Endothelial cell of umbilical vein (primary cell): ENCODE data around the gene ASGR1. TPM values are rescaled to one million over a fixed set of nuclear protein-coding genes. Genes with fewer than 3 reads are reported as not detected.

ENCODE experiments used
- BruUV-seq: library from RNA; stranded (reverse); fragments of 400-500 nt; replicated peaks from 2 replicates; lab custom pipeline; 2021; lab: Mats Ljungman, UMichigan
- CTCF ChIA-PET: fragments of 300-600, 350-600 bp; sonication (Branson Sonifier 250); formaldehyde crosslinking; loops from one replicate; lab custom pipeline; 2021; ENCODE audit warnings: antibody characterized with exemption, inconsistent platforms; lab: Charles Lee
- POLR2A ChIA-PET: fragments of 300-600, 350-600 bp; sonication (Branson Sonifier 250); formaldehyde crosslinking; loops from one replicate; lab custom pipeline; 2021; ENCODE audit warnings: antibody characterized with exemption, inconsistent platforms; lab: Charles Lee
- DNase-seq: peaks from one replicate; pipeline ENCODE4 v3.0.0-alpha.2; 2011; ENCODE audit warnings: low read depth, low spot score
- FAIRE-seq: peaks from 2 replicates; lab custom pipeline; 2011; peaks lifted over from hg19 to GRCh38; lab: Jason Lieb, UNC
- H2AFZ ChIP-seq: 2 replicates; pipeline ENCODE4 v1.6.0; 2012; ENCODE audit warnings: low read depth, low read length, control low read depth, inconsistent platforms
- H3K27ac ChIP-seq: 2 replicates; pipeline ENCODE4 v1.5.1; 2011; ENCODE audit warnings: low read depth, mild to moderate bottlenecking, control low read depth, low read length, moderate library complexity; ENCODE audit not compliant: insufficient read depth
- H3K27me3 ChIP-seq, 2 experiments: 2 replicates each; pipeline versions ENCODE4 v1.6.0 to v1.6.1; 2011; ENCODE audit warnings: low read length in 2 of 2, mixed read lengths in 1 of 2; ENCODE audit not compliant: control insufficient read depth in 2 of 2, insufficient read depth in 2 of 2
- H3K36me3 ChIP-seq, 2 experiments: 2 replicates in 1 of 2; 3 replicates in 1 of 2; pipeline ENCODE4 v1.5.1; 2011; ENCODE audit warnings: low read length in 2 of 2, mild to moderate bottlenecking in 1 of 2, moderate library complexity in 1 of 2; ENCODE audit not compliant: control insufficient read depth in 2 of 2, insufficient read depth in 2 of 2; ENCODE audit errors: extremely low read depth in 1 of 2
- H3K4me1 ChIP-seq: 3 replicates; pipeline ENCODE4 v1.5.1; 2011; ENCODE audit warnings: mild to moderate bottlenecking, low read length; ENCODE audit not compliant: control insufficient read depth, insufficient read depth; ENCODE audit errors: extremely low read depth
- H3K4me2 ChIP-seq: 2 replicates; pipeline ENCODE4 v1.6.1; 2011; ENCODE audit warnings: low read length, control low read depth, mixed read lengths; ENCODE audit not compliant: insufficient read depth
- H3K4me3 ChIP-seq, 3 experiments: fragments of 200-600 bp in 1 of 3; sonication (generic), shearing (Covaris generic) in 1 of 3; replicated peaks in 1 of 3; 2 replicates each; pipeline ENCODE4 v1.5.1; 2011 to 2016; ENCODE audit warnings: control low read depth in 3 of 3, low read length in 3 of 3, mild to moderate bottlenecking in 2 of 3, inconsistent platforms in 1 of 3, low read depth in 1 of 3, moderate library complexity in 1 of 3; ENCODE audit not compliant: insufficient read depth in 1 of 3
- H3K79me2 ChIP-seq: 2 replicates; pipeline ENCODE4 v1.6.0; 2012; ENCODE audit warnings: low read length, inconsistent platforms; ENCODE audit not compliant: control insufficient read depth, insufficient read depth
- H3K9ac ChIP-seq: replicated peaks from 2 replicates; pipeline ENCODE3; 2011; ENCODE audit warnings: low read length, control low read depth; ENCODE audit not compliant: insufficient read depth; ENCODE audit errors: extremely low read depth
- H3K9me1 ChIP-seq: replicated peaks from 3 replicates; pipeline ENCODE4 v1.6.0; 2011; ENCODE audit warnings: mild to moderate bottlenecking, low read length; ENCODE audit not compliant: control insufficient read depth, insufficient read depth; ENCODE audit errors: extremely low read depth
- H3K9me3 ChIP-seq: replicated peaks from 2 replicates; pipeline ENCODE4 v1.5.1; 2012; ENCODE audit warnings: low read length, inconsistent platforms; ENCODE audit not compliant: control insufficient read depth, insufficient read depth
- H4K20me1 ChIP-seq: replicated peaks from 2 replicates; pipeline ENCODE3; 2011; ENCODE audit warnings: mild to moderate bottlenecking, low read length; ENCODE audit not compliant: control insufficient read depth, insufficient read depth; ENCODE audit errors: extremely low read depth
- EZH2 ChIP-seq: IDR thresholded peaks from 2 replicates; pipeline ENCODE4 v1.6.1; 2012; ENCODE audit warnings: borderline replicate concordance, low read depth, mild to moderate bottlenecking, moderate library complexity, low read length, inconsistent platforms; ENCODE audit not compliant: severe bottlenecking
- FOS ChIP-seq: IDR thresholded peaks from 2 replicates; pipeline ENCODE4 v1.6.1; 2011; ENCODE audit warnings: mild to moderate bottlenecking, low read length, moderate library complexity, borderline replicate concordance; ENCODE audit not compliant: insufficient read depth
- GATA2 ChIP-seq: IDR thresholded peaks from 2 replicates; pipeline ENCODE4 v1.7.0; 2011; ENCODE audit warnings: low read depth, mild to moderate bottlenecking, moderate library complexity, mixed read lengths, low read length; ENCODE audit not compliant: insufficient read length, insufficient read depth
- JUN ChIP-seq: IDR thresholded peaks from 2 replicates; pipeline ENCODE4 v1.6.1; 2011; ENCODE audit warnings: borderline replicate concordance, low read depth; ENCODE audit not compliant: insufficient read length, insufficient read depth
- MYC ChIP-seq: IDR thresholded peaks from one replicate; pipeline ENCODE4 v1.6.1; 2011; ENCODE audit warnings: mild to moderate bottlenecking, low read depth, low read length
- POLR2A ChIP-seq: IDR thresholded peaks from 2 replicates; pipeline ENCODE4 v1.6.1; 2012; ENCODE audit warnings: low read depth, mild to moderate bottlenecking, control low read depth, low read length
- POLR2AphosphoS5 ChIP-seq: IDR thresholded peaks from 2 replicates; pipeline ENCODE4 v1.6.1; 2012; ENCODE audit warnings: low read depth, mild to moderate bottlenecking, control low read depth, low read length, moderate library complexity; ENCODE audit not compliant: insufficient read depth
- dilution Hi-C: fragments of 300-500 bp; cut with MboI; formaldehyde crosslinking; loops from one replicate; pipeline ENCODE4 v1.15.0; 2019; ENCODE audit warnings: low sequenced_read_pairs; ENCODE audit not compliant: extremely low pct_ligation_motif_present
- intact Hi-C: fragments of 100-400 bp; cut with micrococcal nuclease; formaldehyde crosslinking; loops from one replicate; pipeline ENCODE4 v1.10.0; 2022
- polyA plus RNA-seq, 4 experiments: library from polyadenylated mRNA; depleted of rRNA in 3 of 4; stranded (reverse) in 3 of 4; unstranded in 1 of 4; fragments of >200 nt; gene quantifications; 2 replicates each; pipeline versions ENCODE4 v1.2.1 to v1.2.3, GENCODE V29; 2011 to 2012; ENCODE audit warnings: missing spikeins in 1 of 4
- total RNA-seq: library from RNA; stranded (reverse); gene quantifications from 2 replicates; pipeline ENCODE4 v1.2.3, GENCODE V29; 2021
- TF ChIP-seq, protein P1 (sequence below): IDR thresholded peaks from 2 replicates; pipeline ENCODE4 v1.6.1; 2011; ENCODE audit not compliant: insufficient read depth, insufficient read length
- TF ChIP-seq, protein P2 (sequence below), 2 donors: IDR thresholded peaks; 1 replicate in 1 of 2; 2 replicates in 1 of 2; pipeline ENCODE4 v1.5.1; 2011; ENCODE audit warnings: low read length in 2 of 2, mild to moderate bottlenecking in 2 of 2, moderate library complexity in 2 of 2, control low read depth in 1 of 2, inconsistent platforms in 1 of 2, low read depth in 1 of 2; ENCODE audit not compliant: insufficient read depth in 1 of 2; ENCODE audit errors: extremely low read depth in 1 of 2

Gene ASGR1
- total and polyA plus RNA-seq, 2 donors (not counting 3 experiments of a cell fraction or from before 2014, with no cell fraction given) = 10.2 to 12.5 TPM

DNA sequence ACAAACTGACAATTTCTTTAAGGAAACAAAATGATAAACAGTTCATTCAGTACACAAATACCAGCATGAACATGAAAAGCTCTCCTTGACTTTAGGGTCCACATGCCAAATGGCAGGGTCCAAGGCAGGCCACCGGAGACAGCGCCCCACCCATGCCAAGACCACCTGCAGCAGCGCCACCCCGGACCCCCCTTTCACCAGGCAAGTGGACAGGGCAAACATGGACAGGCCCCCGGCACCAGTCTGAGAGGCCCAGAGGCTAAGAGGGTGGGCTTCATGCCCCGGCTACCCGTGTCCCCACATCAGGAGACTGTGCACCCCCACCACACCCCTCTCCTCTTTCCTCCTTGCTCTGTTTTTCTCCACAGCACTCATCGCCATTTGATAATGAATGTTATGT lies 49.9 kb downstream of the ASGR1 start:
- H3K9ac ChIP-seq = no peak overlapping the region
- no peak overlapping the region for H3K4me3 ChIP-seq
- no peaks in the 10 kb centered on the region for H3K79me2 ChIP-seq
- H3K9me3 ChIP-seq = no peaks in the 10 kb centered on the region
- ChIA-PET POLR2A (no interaction called here), CTCF (interaction anchor here (1.5 kb wide), 1 partner anchor 83 kb away, joined by 4 read pairs; no protein-coding TSS in a partner anchor)
- intact Hi-C loops = loop anchor here (10.0 kb wide), 1 partner anchor 1205 kb away; the partner anchor contains the start of gene ODF4
- no peaks in the 10 kb centered on the region for H3K36me3 ChIP-seq
- H2AFZ ChIP-seq = no peak overlapping the region
- H3K9me1 ChIP-seq = no peaks in the 10 kb centered on the region
- DNase-seq = no peak
- TF ChIP-seq POLR2A (no peak), GATA2 (no peak), MYC (no peak), JUN (no peak), FOS (no peak), POLR2AphosphoS5 (no peak), EZH2 (no peak)
- TF ChIP-seq, protein P1, sequence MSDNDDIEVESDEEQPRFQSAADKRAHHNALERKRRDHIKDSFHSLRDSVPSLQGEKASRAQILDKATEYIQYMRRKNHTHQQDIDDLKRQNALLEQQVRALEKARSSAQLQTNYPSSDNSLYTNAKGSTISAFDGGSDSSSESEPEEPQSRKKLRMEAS = no peak
- H3K4me1 ChIP-seq = peaks cover 24% of the 10 kb centered on the region
- H3K4me2 ChIP-seq = no peak overlapping the region
- H3K27me3 ChIP-seq = no peaks in the 10 kb centered on the region
- BruUV-seq = no TSS peak
- FAIRE-seq = no peak
- no peak overlapping the region for H3K27ac ChIP-seq
- no peaks in the 10 kb centered on the region for H4K20me1 ChIP-seq
- dilution Hi-C loops = no loop called here

DNA sequence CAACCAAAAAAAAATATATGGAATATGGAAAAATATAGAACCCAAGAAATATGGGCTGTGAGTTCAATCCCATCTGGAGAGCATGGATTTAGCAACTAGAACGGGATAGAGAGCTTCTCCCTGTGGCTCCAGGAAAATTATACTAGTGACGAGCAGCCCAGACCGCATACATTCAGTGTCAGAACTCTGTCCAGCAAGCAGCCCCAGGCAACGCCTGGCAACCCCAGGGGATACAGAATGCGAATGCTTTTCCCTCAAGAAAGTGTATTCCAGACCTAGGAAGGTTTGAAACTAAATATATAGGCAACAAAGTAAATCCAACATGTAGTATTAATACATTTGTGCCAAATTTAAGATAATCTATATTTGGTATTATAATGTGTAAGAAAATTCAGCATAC lies 51.0 kb downstream of the ASGR1 start:
- TF ChIP-seq EZH2 (no peak), GATA2 (no peak), JUN (no peak), POLR2AphosphoS5 (no peak), MYC (no peak), POLR2A (no peak), FOS (no peak)
- TF ChIP-seq, protein P2, sequence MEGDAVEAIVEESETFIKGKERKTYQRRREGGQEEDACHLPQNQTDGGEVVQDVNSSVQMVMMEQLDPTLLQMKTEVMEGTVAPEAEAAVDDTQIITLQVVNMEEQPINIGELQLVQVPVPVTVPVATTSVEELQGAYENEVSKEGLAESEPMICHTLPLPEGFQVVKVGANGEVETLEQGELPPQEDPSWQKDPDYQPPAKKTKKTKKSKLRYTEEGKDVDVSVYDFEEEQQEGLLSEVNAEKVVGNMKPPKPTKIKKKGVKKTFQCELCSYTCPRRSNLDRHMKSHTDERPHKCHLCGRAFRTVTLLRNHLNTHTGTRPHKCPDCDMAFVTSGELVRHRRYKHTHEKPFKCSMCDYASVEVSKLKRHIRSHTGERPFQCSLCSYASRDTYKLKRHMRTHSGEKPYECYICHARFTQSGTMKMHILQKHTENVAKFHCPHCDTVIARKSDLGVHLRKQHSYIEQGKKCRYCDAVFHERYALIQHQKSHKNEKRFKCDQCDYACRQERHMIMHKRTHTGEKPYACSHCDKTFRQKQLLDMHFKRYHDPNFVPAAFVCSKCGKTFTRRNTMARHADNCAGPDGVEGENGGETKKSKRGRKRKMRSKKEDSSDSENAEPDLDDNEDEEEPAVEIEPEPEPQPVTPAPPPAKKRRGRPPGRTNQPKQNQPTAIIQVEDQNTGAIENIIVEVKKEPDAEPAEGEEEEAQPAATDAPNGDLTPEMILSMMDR (IDR thresholded peaks at IDR 0.05; ENCODE audit: extremely low read depth in 1 of 2, insufficient read depth in 1 of 2, low read depth in 1 of 2, low read length in 2 of 2) = no peak
- TF ChIP-seq, protein P1 = no peak
- Histone ChIP-seq H3K9ac (no peak overlapping the region), H3K27me3 (peaks cover 0 to 1% of the 10 kb centered on the region in 2 experiments), H3K36me3 (no peaks in the 10 kb centered on the region), H4K20me1 (no peaks in the 10 kb centered on the region), H3K4me2 (no peak overlapping the region), H3K27ac (no peak overlapping the region), H3K9me1 (no peaks in the 10 kb centered on the region), H2AFZ (no peak overlapping the region), H3K79me2 (no peaks in the 10 kb centered on the region), H3K4me1 (peaks cover 21% of the 10 kb centered on the region), H3K9me3 (no peaks in the 10 kb centered on the region), H3K4me3 (no peak overlapping the region)
- dilution Hi-C loops (no loop called here), intact Hi-C loops (loop anchor here (10.0 kb wide), 1 partner anchor 1207 kb away; the partner anchor contains the start of gene ODF4)
- CTCF ChIA-PET = no interaction called here
- POLR2A ChIA-PET = interaction anchor here (0.5 kb wide), 1 partner anchor 176 kb away, joined by 4 read pairs; no protein-coding TSS in a partner anchor
- BruUV-seq = no TSS peak
- DNase-seq = no peak
- FAIRE-seq = no peak
